Measurements from ENCODE around the gene LRRC72. TPM values are rescaled to one million over a fixed set of nuclear protein-coding genes. Genes with fewer than 3 reads are reported as not detected.

LRRC72 gene
- total and polyA plus RNA-seq, 2 experiments from 2014 or later: not detected

DNA sequence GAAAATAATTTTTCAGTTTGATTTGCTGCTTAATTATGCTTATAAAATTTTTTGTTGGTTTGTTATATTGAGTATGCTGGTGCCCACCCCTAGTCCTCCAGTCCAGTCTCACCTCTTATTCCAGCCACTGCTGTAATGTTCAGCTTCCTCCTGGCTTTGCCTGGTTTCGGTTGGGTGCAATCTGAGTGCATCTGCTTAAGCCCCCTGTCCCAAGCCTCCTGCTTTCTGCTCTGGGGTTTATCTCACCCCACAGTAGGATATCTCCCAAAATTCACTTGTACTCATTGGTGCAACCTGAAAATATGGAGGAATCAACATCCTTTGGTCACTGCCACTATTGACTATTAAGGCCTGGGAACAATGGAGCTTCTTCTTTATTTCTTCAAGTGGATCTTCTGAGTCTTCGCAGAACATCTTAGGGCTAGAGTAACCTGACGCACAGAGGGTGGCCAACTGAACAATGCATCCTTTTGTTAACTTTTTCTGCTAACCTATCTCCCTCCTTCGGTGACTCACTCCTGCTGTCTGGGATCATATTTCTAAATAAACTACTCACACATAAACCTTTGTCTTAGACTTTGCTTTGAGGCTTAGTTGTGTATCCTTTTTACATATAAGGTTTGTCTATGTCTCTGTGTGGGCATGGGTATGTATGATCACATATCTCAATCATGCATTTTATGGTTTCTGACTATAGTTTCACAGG, 42.0 kb upstream of the LRRC72 start:
- Histone ChIP-seq H3K27ac (ENCODE audit: low read depth) (no peak overlapping the region), H3K4me1 (ENCODE audit: insufficient read depth) (no peaks in the 10 kb centered on the region)
- DNase-seq (ENCODE audit: low spot score): peak; percentile 37

More for the DNA sequence above, 42.0 kb upstream of the LRRC72 start:
- H3K4me1 Mint-ChIP-seq: peaks cover 10% of the 10 kb centered on the region; the same call in 2 of the 3 replicates
- ATAC-seq: peak; percentile 78
- no peaks in the 10 kb centered on the region for H3K9me3 Mint-ChIP-seq
- Histone ChIP-seq H3K36me3 (ENCODE audit: insufficient read depth) (no peaks in the 10 kb centered on the region), H4K20me1 (replicated peaks; ENCODE audit: insufficient read depth) (no peaks in the 10 kb centered on the region), H3K4me3 (no peak overlapping the region), H3F3A (replicated peaks; ENCODE audit: low read depth) (no peaks in the 10 kb centered on the region), H3K9me2 (ENCODE audit: insufficient read depth) (0 out of 2 replicates have a peak, but pooled peaks cover 3% of the 10 kb centered on the region), H2AFZ (no peak overlapping the region), H3K79me2 (replicated peaks; ENCODE audit: insufficient read depth) (no peaks in the 10 kb centered on the region), H3K4me2 (no peak overlapping the region), H3K27me3 (ENCODE audit: insufficient read depth) (no peaks in the 10 kb centered on the region)
- no peak overlapping the region for H3K4me3 Mint-ChIP-seq
- no peak for TF ChIP-seq EZH2 (IDR thresholded peaks at IDR 0.05; ENCODE audit: low read depth, unreplicated experiment)
- no peak for TF ChIP-seq EZH2phosphoT487 (IDR thresholded peaks at IDR 0.05; ENCODE audit: unreplicated experiment)
- no peak for TF ChIP-seq POLR2AphosphoS5 (IDR thresholded peaks at IDR 0.05; ENCODE audit: low read depth)
- TF ChIP-seq, protein P1, sequence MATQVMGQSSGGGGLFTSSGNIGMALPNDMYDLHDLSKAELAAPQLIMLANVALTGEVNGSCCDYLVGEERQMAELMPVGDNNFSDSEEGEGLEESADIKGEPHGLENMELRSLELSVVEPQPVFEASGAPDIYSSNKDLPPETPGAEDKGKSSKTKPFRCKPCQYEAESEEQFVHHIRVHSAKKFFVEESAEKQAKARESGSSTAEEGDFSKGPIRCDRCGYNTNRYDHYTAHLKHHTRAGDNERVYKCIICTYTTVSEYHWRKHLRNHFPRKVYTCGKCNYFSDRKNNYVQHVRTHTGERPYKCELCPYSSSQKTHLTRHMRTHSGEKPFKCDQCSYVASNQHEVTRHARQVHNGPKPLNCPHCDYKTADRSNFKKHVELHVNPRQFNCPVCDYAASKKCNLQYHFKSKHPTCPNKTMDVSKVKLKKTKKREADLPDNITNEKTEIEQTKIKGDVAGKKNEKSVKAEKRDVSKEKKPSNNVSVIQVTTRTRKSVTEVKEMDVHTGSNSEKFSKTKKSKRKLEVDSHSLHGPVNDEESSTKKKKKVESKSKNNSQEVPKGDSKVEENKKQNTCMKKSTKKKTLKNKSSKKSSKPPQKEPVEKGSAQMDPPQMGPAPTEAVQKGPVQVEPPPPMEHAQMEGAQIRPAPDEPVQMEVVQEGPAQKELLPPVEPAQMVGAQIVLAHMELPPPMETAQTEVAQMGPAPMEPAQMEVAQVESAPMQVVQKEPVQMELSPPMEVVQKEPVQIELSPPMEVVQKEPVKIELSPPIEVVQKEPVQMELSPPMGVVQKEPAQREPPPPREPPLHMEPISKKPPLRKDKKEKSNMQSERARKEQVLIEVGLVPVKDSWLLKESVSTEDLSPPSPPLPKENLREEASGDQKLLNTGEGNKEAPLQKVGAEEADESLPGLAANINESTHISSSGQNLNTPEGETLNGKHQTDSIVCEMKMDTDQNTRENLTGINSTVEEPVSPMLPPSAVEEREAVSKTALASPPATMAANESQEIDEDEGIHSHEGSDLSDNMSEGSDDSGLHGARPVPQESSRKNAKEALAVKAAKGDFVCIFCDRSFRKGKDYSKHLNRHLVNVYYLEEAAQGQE (IDR thresholded peaks at IDR 0.05; ENCODE audit: unreplicated experiment): no peak
- peak; percentile 33; the same call in 1 of the 2 replicates for TF ChIP-seq ZNF114 (CRISPR knock-in tag; IDR thresholded peaks at IDR 0.05)
- no peak for TF ChIP-seq NANOG (IDR thresholded peaks at IDR 0.05; ENCODE audit: borderline replicate concordance)
- TF ChIP-seq, protein P2, sequence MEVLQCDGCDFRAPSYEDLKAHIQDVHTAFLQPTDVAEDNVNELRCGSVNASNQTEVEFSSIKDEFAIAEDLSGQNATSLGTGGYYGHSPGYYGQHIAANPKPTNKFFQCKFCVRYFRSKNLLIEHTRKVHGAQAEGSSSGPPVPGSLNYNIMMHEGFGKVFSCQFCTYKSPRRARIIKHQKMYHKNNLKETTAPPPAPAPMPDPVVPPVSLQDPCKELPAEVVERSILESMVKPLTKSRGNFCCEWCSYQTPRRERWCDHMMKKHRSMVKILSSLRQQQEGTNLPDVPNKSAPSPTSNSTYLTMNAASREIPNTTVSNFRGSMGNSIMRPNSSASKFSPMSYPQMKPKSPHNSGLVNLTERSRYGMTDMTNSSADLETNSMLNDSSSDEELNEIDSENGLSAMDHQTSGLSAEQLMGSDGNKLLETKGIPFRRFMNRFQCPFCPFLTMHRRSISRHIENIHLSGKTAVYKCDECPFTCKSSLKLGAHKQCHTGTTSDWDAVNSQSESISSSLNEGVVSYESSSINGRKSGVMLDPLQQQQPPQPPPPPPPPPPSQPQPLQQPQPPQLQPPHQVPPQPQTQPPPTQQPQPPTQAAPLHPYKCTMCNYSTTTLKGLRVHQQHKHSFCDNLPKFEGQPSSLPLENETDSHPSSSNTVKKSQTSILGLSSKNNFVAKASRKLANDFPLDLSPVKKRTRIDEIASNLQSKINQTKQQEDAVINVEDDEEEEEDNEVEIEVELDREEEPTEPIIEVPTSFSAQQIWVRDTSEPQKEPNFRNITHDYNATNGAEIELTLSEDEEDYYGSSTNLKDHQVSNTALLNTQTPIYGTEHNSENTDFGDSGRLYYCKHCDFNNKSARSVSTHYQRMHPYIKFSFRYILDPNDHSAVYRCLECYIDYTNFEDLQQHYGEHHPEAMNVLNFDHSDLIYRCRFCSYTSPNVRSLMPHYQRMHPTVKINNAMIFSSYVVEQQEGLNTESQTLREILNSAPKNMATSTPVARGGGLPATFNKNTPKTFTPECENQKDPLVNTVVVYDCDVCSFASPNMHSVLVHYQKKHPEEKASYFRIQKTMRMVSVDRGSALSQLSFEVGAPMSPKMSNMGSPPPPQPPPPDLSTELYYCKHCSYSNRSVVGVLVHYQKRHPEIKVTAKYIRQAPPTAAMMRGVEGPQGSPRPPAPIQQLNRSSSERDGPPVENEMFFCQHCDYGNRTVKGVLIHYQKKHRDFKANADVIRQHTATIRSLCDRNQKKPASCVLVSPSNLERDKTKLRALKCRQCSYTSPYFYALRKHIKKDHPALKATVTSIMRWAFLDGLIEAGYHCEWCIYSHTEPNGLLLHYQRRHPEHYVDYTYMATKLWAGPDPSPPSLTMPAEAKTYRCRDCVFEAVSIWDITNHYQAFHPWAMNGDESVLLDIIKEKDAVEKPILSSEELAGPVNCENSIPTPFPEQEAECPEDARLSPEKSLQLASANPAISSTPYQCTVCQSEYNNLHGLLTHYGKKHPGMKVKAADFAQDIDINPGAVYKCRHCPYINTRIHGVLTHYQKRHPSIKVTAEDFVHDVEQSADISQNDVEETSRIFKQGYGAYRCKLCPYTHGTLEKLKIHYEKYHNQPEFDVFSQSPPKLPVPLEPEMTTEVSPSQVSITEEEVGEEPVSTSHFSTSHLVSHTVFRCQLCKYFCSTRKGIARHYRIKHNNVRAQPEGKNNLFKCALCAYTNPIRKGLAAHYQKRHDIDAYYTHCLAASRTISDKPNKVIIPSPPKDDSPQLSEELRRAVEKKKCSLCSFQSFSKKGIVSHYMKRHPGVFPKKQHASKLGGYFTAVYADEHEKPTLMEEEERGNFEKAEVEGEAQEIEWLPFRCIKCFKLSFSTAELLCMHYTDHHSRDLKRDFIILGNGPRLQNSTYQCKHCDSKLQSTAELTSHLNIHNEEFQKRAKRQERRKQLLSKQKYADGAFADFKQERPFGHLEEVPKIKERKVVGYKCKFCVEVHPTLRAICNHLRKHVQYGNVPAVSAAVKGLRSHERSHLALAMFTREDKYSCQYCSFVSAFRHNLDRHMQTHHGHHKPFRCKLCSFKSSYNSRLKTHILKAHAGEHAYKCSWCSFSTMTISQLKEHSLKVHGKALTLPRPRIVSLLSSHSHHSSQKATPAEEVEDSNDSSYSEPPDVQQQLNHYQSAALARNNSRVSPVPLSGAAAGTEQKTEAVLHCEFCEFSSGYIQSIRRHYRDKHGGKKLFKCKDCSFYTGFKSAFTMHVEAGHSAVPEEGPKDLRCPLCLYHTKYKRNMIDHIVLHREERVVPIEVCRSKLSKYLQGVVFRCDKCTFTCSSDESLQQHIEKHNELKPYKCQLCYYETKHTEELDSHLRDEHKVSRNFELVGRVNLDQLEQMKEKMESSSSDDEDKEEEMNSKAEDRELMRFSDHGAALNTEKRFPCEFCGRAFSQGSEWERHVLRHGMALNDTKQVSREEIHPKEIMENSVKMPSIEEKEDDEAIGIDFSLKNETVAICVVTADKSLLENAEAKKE (CRISPR knock-in tag; IDR thresholded peaks at IDR 0.05): peak; percentile 82
- TF ChIP-seq, protein P3, sequence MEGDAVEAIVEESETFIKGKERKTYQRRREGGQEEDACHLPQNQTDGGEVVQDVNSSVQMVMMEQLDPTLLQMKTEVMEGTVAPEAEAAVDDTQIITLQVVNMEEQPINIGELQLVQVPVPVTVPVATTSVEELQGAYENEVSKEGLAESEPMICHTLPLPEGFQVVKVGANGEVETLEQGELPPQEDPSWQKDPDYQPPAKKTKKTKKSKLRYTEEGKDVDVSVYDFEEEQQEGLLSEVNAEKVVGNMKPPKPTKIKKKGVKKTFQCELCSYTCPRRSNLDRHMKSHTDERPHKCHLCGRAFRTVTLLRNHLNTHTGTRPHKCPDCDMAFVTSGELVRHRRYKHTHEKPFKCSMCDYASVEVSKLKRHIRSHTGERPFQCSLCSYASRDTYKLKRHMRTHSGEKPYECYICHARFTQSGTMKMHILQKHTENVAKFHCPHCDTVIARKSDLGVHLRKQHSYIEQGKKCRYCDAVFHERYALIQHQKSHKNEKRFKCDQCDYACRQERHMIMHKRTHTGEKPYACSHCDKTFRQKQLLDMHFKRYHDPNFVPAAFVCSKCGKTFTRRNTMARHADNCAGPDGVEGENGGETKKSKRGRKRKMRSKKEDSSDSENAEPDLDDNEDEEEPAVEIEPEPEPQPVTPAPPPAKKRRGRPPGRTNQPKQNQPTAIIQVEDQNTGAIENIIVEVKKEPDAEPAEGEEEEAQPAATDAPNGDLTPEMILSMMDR (conservative IDR thresholded peaks at IDR 0.05; ENCODE audit: low read depth in 2 of 2): no peak
- TF ChIP-seq CREB1 (CRISPR knock-in tag; IDR thresholded peaks at IDR 0.05; ENCODE audit: low read depth): no peak
- TF ChIP-seq, protein P4, sequence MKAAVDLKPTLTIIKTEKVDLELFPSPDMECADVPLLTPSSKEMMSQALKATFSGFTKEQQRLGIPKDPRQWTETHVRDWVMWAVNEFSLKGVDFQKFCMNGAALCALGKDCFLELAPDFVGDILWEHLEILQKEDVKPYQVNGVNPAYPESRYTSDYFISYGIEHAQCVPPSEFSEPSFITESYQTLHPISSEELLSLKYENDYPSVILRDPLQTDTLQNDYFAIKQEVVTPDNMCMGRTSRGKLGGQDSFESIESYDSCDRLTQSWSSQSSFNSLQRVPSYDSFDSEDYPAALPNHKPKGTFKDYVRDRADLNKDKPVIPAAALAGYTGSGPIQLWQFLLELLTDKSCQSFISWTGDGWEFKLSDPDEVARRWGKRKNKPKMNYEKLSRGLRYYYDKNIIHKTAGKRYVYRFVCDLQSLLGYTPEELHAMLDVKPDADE (IDR thresholded peaks at IDR 0.05): no peak
- TF ChIP-seq ZNF331 (CRISPR knock-in tag; IDR thresholded peaks at IDR 0.05; ENCODE audit: low read depth): no peak
- no peak for TF ChIP-seq JUNB (IDR thresholded peaks at IDR 0.05; ENCODE audit: unreplicated experiment)
- H3K27ac Mint-ChIP-seq: no peak overlapping the region
- no peaks in the 10 kb centered on the region for H3K27me3 Mint-ChIP-seq (ENCODE audit: insufficient read depth, low read depth, poor library complexity)
- no peaks in the 10 kb centered on the region for H3K36me3 Mint-ChIP-seq (ENCODE audit: low read depth)
